Osteoblast (primary cell): ENCODE measurements around the gene CACNA1I. TPM values are rescaled to one million over a fixed set of nuclear protein-coding genes. Genes with fewer than 3 reads are reported as not detected.

Experiments used
- DNase-seq: peaks from one replicate; pipeline ENCODE4 v3.0.0; 2011; ENCODE audit warnings: low spot score, mixed read lengths; ENCODE audit not compliant: insufficient read length; ENCODE audit errors: missing footprints
- H2AFZ ChIP-seq: 2 replicates; pipeline ENCODE4 v1.6.0; 2011; ENCODE audit warnings: mild to moderate bottlenecking, low read length
- H3K27ac ChIP-seq: 2 replicates; pipeline ENCODE4 v1.5.1; 2011; ENCODE audit warnings: mild to moderate bottlenecking, low read depth, low read length, moderate library complexity
- H3K27me3 ChIP-seq: 2 replicates; pipeline ENCODE4 v1.6.0; 2012; ENCODE audit warnings: mild to moderate bottlenecking, control low read depth, inconsistent platforms, low read length, moderate library complexity; ENCODE audit not compliant: insufficient read depth
- H3K36me3 ChIP-seq: 2 replicates; pipeline ENCODE4 v1.5.1; 2011; ENCODE audit warnings: mild to moderate bottlenecking, low read length, control low read depth, moderate library complexity; ENCODE audit not compliant: insufficient read depth
- H3K4me1 ChIP-seq: 2 replicates; pipeline ENCODE4 v1.5.1; 2011; ENCODE audit warnings: mild to moderate bottlenecking, low read length, control low read depth, moderate library complexity; ENCODE audit not compliant: insufficient read depth
- H3K4me2 ChIP-seq: 2 replicates; pipeline ENCODE4 v1.6.0; 2011; ENCODE audit warnings: mild to moderate bottlenecking, low read length; ENCODE audit not compliant: insufficient read depth
- H3K4me3 ChIP-seq: fragments of 200-600 bp; sonication (generic); 3 replicates; pipeline ENCODE4 v1.5.1; 2012; ENCODE audit warnings: mild to moderate bottlenecking, low read length, inconsistent platforms; ENCODE audit not compliant: insufficient read depth
- H3K79me2 ChIP-seq: 2 replicates; pipeline ENCODE4 v1.6.0; 2012; ENCODE audit warnings: mild to moderate bottlenecking, low read length, control low read depth, inconsistent platforms; ENCODE audit not compliant: insufficient read depth
- H3K9me3 ChIP-seq: 2 replicates; pipeline ENCODE4 v1.5.1; 2011; ENCODE audit warnings: low read depth, low read length, control low read depth
- H4K20me1 ChIP-seq: 2 replicates; pipeline ENCODE4 v1.6.0; 2012; ENCODE audit warnings: mild to moderate bottlenecking, low read length, control low read depth; ENCODE audit not compliant: insufficient read depth
- CTCF ChIP-seq: IDR thresholded peaks from 2 replicates; pipeline ENCODE4 v1.5.1; 2011; ENCODE audit warnings: mild to moderate bottlenecking, low read depth, low read length, moderate library complexity; ENCODE audit errors: extremely low read depth
- total RNA-seq: library from RNA; depleted of rRNA; stranded (reverse); fragments of >200 nt; gene quantifications from 2 replicates; pipeline ENCODE4 v1.2.3, GENCODE V29; 2012

The CACNA1I gene
- total RNA-seq, 1 donor: under 0.01 TPM

- Histone ChIP-seq H3K79me2 (no peaks in the 10 kb centered on the region), H3K36me3 (no peaks in the 10 kb centered on the region), H3K27ac (no peak overlapping the region), H3K4me3 (no peak overlapping the region), H2AFZ (no peak overlapping the region), H3K4me1 (no peaks in the 10 kb centered on the region), H3K4me2 (no peak overlapping the region), H3K27me3 (no peaks in the 10 kb centered on the region), H4K20me1 (no peaks in the 10 kb centered on the region), H3K9me3 (no peaks in the 10 kb centered on the region)
- no peak for TF ChIP-seq CTCF
- DNase-seq: no peak
These were observed 110.7 kb downstream of the CACNA1I start for GRCh38 chr22:39681038-39681861.

GRCh38 chr22:39682994-39683393 lies 112.4 kb downstream of the CACNA1I start:
- Histone ChIP-seq H3K27me3 (peaks cover 6% of the 10 kb centered on the region), H3K27ac (no peak overlapping the region), H3K9me3 (no peaks in the 10 kb centered on the region), H4K20me1 (no peaks in the 10 kb centered on the region), H3K36me3 (no peaks in the 10 kb centered on the region), H3K4me3 (no peak overlapping the region), H3K4me1 (no peaks in the 10 kb centered on the region), H3K79me2 (no peaks in the 10 kb centered on the region), H3K4me2 (no peak overlapping the region), H2AFZ (no peak overlapping the region)
- DNase-seq: peak; percentile 69
- no peak for TF ChIP-seq CTCF

- Histone ChIP-seq H2AFZ (no peak overlapping the region), H3K79me2 (no peaks in the 10 kb centered on the region), H3K9me3 (no peaks in the 10 kb centered on the region), H4K20me1 (no peaks in the 10 kb centered on the region), H3K4me1 (no peaks in the 10 kb centered on the region), H3K27me3 (peaks cover 12% of the 10 kb centered on the region), H3K4me3 (no peak overlapping the region), H3K4me2 (no peak overlapping the region), H3K36me3 (no peaks in the 10 kb centered on the region), H3K27ac (no peak overlapping the region)
- no peak for TF ChIP-seq CTCF
- DNase-seq: no peak
These were observed 113.1 kb downstream of the CACNA1I start for GRCh38 chr22:39683639-39684038.

GRCh38 chr22:39684702-39685281 lies 114.2 kb downstream of the CACNA1I start:
- no peak overlapping the region for H3K4me3 ChIP-seq
- no peaks in the 10 kb centered on the region for H3K79me2 ChIP-seq
- no peak for TF ChIP-seq CTCF
- H3K9me3 ChIP-seq: no peaks in the 10 kb centered on the region
- H3K27ac ChIP-seq: no peak overlapping the region
- H3K4me1 ChIP-seq: no peaks in the 10 kb centered on the region
- H4K20me1 ChIP-seq: no peaks in the 10 kb centered on the region
- H3K36me3 ChIP-seq: no peaks in the 10 kb centered on the region
- no peak overlapping the region for H3K4me2 ChIP-seq
- DNase-seq: no peak
- H3K27me3 ChIP-seq: peaks cover 15% of the 10 kb centered on the region
- H2AFZ ChIP-seq: no peak overlapping the region
